GM10248 (cell line): Measurements from ENCODE around the gene CMIP.

ENCODE experiments used
- CTCF ChIA-PET: fragments of 300-600 bp; sonication (Branson Sonifier 250); formaldehyde crosslinking; extraction: SDS; loops from one replicate; lab custom pipeline; 2021; ENCODE audit warnings: antibody characterized with exemption; lab: Yijun Ruan, JAX
- POLR2A ChIA-PET: fragments of 350-650 bp; sonication (Branson Sonifier 250); formaldehyde crosslinking; extraction: SDS; loops from one replicate; lab custom pipeline; 2020; ENCODE audit warnings: antibody characterized with exemption; lab: Yijun Ruan, JAX
- DNase-seq: peaks from one replicate; pipeline ENCODE4 v3.0.0; 2012; ENCODE audit errors: extremely low spot score
- CTCF ChIP-seq: IDR thresholded peaks from 2 replicates; pipeline ENCODE4 v1.5.1; 2012; ENCODE audit warnings: mild to moderate bottlenecking, low read depth; ENCODE audit errors: extremely low read depth, missing control alignments, control extremely low read depth

Gene CMIP

DNA sequence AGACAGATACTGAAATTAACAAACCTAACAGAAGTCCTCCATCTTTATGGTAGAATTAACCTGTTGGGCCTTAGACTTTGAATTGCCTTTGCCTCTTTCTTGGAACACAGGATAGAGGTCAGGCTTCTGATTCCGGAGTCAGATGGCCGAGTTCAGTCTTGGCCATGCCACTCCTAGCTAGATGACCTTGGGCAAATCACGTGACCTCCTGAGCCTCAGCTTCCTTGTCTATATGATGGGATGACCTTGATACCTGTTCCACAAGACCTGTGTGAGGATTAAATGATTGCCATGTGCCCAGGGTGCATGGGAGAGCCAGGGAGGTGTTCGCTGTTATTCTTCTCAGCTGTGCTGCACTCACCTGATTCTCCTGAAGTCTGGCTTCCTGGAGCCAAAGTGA is 161.4 kb downstream of the CMIP start:
- CTCF ChIA-PET = no interaction called here
- POLR2A ChIA-PET = no interaction called here
- no peak for TF ChIP-seq CTCF

GRCh38 chr16:81607006-81607405 is 162.4 kb downstream of the CMIP start:
- ChIA-PET CTCF (interaction anchor here (0.8 to 1.4 kb wide), 4 partner anchors 10 to 18 kb away, joined by 3 read pairs; no protein-coding TSS in a partner anchor), POLR2A (no interaction called here)
- no peak for TF ChIP-seq CTCF
- no peak for DNase-seq

More for the DNA sequence above, 161.4 kb downstream of the CMIP start:
- no peak for DNase-seq

DNA sequence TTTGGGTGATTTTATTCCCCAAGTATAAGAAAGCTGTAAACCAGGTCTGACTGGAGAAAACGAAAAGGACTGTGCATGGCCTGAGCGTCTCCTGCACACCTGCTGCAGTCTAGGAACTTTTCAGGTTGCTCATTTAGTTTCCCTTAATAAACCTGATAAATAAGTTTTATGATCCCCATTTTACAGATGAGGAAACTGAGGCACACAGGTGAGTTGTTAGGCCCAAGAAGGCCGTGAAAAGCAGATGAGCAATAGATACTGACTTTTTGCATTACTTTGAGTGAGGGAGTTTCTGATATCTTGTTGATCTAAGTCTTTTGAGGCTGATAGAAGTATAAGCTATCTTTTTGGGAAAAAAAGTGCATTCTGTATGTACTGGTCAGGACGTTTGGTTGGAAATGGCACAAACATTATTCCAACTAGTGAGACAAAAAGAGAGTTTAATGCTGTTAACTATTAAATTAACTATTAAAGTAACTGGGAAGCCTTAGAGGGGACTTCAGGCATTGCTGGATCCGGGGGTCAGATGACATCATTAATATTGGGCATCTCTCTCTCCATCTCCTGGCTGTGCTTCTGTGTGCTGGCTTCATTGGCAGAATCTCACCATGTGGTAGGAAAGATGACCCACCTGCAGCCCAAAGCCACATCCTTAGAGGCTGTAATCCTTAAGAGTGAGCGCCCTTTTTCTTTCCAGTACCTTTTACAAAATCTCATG is 163.4 kb downstream of the CMIP start:
- POLR2A ChIA-PET = no interaction called here
- no peak for TF ChIP-seq CTCF
- CTCF ChIA-PET = interaction anchor here (1.0 to 1.4 kb wide), 4 partner anchors 14 to 39 kb away, joined by 3 read pairs; no protein-coding TSS in a partner anchor
- no peak for DNase-seq

DNA sequence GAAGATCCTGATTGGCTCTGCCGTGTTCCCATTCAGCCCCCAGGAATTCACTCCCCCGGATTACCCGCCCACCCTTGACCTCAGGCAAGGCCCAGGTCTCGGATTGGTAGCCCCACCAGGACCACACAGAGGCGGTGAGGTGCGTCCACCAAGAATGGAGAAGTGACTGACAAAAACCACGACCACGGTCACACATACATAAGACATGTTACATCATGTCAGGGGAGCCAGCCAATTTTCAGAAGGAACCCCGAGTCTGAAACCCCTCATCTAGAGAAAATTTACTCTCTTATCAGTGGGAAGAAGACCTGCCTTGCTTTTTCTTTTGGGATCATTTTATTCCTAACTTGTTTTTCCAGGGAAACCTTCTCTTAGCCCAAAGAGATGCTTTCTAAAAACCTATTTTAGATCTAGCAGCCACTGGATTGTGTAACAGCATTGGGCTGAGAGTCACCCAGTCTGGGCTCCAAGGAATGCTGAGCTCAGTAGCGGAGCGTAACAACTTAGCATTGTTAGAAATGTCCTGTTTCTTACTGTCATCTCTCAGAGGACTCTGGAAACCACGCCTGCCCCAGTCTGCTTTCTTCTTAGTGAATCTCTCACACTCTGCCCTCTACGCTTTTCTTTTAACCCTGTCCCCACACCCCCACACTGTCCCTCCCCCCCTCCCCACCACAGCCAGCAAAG is 164.1 kb downstream of the CMIP start:
- DNase-seq = peak; percentile 71
- no peak for TF ChIP-seq CTCF
- CTCF ChIA-PET = interaction anchor here (1.0 to 1.4 kb wide), 2 partner anchors 16 to 39 kb away, joined by 3 read pairs; no protein-coding TSS in a partner anchor

GRCh38 chr16:81609323-81609892 is 164.8 kb downstream of the CMIP start:
- ChIA-PET POLR2A (no interaction called here), CTCF (interaction anchor here (1.4 kb wide), 1 partner anchor 13 kb away, joined by 5 read pairs; no protein-coding TSS in a partner anchor)

More for the DNA sequence above, 164.1 kb downstream of the CMIP start:
- POLR2A ChIA-PET = no interaction called here

More at GRCh38 chr16:81609323-81609892, 164.8 kb downstream of the CMIP start:
- TF ChIP-seq CTCF = no peak
- DNase-seq = no peak
